NCI-H82 treated with DMSO at 0.1 percent for 48 hours (cell line): ENCODE results near the gene SRGAP1.

Experiments
- DNase-seq: peaks from one replicate; lab custom pipeline; 2025; ENCODE audit not compliant: unreplicated experiment; lab: John Stamatoyannopoulos, UW

The SRGAP1 gene

DNA sequence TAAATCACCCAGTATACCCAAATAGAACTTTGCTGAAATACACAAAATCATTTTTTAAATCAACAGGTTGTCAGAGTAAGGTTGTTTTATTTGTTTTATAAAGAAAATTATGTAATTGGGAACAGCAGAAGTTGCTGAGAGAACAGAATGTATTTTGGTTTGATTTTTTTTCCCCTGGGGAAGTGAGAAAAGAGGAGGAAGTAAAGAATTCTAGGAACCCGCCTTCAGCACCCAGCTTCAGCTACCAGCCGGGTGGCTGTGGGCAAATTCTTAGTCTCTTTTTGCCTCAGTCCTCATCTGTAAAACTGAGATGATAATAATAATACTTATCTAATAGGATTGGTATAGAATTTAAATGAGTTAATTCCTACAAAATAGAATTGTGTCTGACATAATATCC lies 119.4 kb downstream of the SRGAP1 start:
- no peak for DNase-seq

- DNase-seq, result peak; percentile 73
Measured at GRCh38 chr12:63964301-63964700, 119.8 kb downstream of the SRGAP1 start.

GRCh38 chr12:63965936-63966605 lies 121.6 kb downstream of the SRGAP1 start:
- DNase-seq, result no peak

- no peak for DNase-seq
Measured at GRCh38 chr12:63966606-63966975, 122.1 kb downstream of the SRGAP1 start.

DNA sequence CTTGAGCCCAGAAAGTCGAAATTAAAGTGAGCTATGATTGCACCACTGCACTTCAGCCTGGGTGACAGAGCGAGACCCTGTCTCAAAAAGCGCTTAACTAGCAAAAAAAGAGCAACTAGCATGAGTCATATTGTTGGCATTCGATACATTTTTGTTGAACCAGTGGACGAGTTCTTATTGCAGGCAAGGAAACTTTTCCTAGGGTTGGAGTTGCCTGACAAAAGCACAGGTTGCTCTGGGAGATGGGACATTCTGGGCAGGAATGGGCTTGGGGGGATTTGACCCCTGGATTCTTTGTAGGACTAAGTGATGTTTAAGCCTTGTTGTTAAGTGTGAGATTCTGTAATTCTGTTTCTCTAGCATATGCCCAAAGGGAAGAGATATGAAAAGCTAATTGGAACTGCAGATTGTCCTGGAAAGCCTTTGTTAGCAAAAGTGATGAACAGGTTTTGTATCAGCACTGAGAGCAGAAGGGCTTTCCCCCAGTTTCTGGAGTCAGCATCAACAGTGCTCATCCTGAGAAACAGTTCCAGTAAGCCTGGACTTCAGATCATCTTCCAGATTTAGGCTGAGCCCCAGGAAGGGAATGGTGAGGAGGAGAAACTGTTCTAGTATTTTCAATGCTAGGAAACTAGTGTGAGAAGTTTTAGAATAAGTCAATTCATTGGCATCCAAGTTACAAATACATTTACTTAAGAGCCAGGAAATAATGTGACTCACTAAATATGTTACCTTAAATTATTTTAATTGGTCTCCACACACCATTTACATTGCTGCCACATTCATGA lies 123.1 kb downstream of the SRGAP1 start:
- no peak for DNase-seq

- no peak for DNase-seq
Measured at GRCh38 chr12:63968673-63969072, 124.2 kb downstream of the SRGAP1 start.

DNA sequence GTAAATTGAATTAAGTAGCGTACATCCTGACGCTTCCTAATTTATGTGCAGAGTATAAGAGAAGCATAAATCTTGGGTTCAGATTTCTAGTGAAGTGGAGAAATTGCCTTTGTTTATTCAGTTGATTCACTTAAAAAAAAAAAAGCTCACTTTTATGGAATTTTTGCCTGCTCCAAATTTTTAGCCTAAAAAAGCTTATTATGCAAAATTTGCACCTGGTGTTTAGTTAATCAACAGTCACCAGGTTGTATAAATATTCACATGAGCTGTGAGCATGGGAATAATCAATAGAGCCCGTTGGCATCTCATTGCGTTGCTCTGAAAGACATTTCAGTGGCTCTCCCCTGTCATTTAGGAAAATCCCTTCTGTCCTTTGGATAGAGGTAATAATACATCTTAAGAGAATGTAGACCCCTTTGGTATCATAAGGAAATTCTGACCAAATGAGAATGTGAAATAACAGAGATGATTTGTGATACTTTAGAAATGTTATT lies 132.4 kb downstream of the SRGAP1 start:
- DNase-seq, result no peak

DNA sequence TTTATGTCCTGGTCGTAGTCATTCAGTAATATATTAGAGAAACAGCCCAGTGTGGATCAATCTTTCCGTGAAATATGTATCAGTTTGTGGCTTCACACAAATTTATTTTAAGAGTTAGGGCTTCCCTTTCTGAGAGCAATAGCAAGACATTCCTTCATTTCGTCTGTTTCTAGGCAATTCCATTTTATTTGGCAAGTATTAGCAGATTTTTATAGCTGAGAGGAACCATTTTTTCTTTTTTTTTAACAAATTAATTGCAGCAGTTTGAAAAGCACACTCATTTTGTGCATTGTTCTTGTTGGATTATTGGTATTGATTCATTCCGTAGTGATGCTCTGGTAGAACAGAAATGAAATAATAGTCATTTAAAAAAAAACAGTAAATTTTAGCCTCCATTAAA lies 132.9 kb downstream of the SRGAP1 start:
- no peak for DNase-seq

DNA sequence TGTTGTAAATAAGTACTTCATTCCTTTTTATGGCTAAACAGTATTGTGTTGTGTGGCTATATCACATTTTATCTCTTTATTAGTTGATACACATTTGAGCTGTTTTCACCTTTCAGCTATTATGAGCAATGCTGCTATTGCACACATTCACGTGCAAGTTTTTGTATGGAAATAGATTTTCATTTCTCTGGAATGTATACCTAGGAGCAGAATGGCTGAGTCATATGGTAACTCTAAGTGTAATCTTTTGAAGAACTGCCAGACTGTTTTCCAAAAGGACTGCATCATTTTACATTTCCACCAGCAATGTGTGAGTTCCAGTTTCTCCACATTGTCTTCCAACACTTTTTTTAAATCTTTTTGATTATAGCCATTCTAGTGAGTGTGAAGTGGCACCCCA lies 134.0 kb downstream of the SRGAP1 start:
- no peak for DNase-seq

GRCh38 chr12:63980211-63980610 lies 135.7 kb downstream of the SRGAP1 start:
- DNase-seq, result no peak

GRCh38 chr12:63981343-63981742 lies 136.8 kb downstream of the SRGAP1 start:
- DNase-seq, result no peak

DNA sequence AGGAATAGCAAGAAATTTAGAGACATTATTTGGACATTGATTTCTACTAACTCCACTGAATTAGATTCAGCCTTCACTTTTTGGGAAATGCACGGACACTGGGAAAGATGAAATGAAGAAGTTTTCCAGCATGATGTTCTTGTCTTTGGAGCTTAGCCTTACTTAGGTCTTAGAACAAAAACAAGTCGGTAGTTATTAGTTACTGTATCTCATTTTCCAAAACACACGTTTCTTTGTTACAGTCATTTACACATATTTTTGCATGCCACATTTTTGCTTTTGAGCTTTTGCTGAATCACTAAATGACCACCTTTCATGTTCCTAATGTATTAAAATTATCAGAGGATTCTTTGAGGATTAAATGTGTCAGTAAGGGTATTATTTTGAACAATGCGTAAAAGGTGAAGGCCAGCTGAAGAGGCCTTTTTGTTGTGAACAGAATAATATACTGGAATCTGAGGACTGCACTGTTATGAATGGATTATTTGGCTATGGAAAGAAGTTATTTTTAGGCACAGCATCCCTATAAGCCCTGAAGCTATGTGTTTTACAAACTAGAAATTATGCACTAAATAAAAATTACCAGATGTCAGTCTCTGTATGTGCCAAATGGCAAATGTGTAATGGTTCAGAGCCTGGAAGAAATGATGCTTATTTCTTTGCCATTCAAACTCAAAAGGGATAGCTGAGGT lies 138.2 kb downstream of the SRGAP1 start:
- no peak for DNase-seq

GRCh38 chr12:63985456-63985855 lies 141.0 kb downstream of the SRGAP1 start:
- no peak for DNase-seq

GRCh38 chr12:63985945-63986344 lies 141.4 kb downstream of the SRGAP1 start:
- no peak for DNase-seq

DNA sequence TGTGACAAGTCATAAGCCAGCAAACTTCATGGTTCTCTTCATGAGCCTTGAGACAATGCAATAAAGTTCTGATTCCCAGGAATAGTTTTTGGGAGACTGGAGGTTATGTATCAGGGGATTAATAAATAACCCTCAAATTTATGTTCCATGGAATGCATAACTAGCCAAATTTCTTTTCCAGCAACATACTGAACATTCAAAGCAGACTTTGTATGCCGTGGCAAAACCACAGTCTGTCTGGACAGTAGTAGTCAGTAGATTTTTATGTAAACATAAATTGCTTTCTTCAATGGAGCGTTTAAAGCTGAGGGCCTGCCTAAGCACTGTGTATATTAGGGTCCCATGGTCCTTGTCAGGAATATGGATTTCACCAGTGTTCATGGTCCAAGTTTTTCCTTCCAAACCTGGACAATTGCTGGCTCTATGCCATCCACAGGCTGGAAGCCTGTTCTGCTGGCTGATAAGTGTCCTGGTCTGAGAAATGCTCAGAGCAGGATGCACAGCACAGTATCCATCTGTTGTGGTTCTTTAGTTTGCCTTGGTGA lies 144.9 kb downstream of the SRGAP1 start:
- DNase-seq, result no peak

GRCh38 chr12:63990828-63991547 lies 146.5 kb downstream of the SRGAP1 start:
- DNase-seq, result no peak

DNA sequence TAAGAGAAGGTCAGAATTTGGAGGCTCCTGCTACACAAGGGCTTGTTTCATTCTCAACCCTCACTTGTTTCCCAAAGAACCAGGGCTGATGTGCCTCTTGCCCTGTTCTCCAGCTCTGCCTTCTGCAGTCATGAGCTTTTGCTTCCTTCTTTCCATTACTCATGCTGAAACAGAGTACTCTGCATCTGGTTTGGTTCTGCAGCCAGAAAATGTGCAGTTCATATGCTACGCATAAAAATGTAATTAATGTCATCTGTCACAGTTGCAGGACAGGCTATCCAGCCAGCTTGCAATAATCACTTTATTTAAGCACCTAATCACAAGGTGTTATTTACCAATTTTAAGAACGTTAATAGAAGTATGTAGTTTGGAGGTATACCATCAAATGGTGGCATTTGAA lies 150.2 kb downstream of the SRGAP1 start:
- DNase-seq, result no peak

- DNase-seq, result no peak
Measured at GRCh38 chr12:63995512-63995911, 151.0 kb downstream of the SRGAP1 start.

GRCh38 chr12:63996556-63996955 lies 152.1 kb downstream of the SRGAP1 start:
- DNase-seq, result no peak

- no peak for DNase-seq
Measured at GRCh38 chr12:63997198-63997597, 152.7 kb downstream of the SRGAP1 start.

- no peak for DNase-seq
Measured at GRCh38 chr12:63998584-63998983, 154.1 kb downstream of the SRGAP1 start.
